Measurements from ENCODE around the gene KRT36. TPM values are rescaled to one million over a fixed set of nuclear protein-coding genes. Genes with fewer than 3 reads are reported as not detected.

Gene KRT36
- total RNA-seq, 2 donors from 2014 or later = not detected

DNA sequence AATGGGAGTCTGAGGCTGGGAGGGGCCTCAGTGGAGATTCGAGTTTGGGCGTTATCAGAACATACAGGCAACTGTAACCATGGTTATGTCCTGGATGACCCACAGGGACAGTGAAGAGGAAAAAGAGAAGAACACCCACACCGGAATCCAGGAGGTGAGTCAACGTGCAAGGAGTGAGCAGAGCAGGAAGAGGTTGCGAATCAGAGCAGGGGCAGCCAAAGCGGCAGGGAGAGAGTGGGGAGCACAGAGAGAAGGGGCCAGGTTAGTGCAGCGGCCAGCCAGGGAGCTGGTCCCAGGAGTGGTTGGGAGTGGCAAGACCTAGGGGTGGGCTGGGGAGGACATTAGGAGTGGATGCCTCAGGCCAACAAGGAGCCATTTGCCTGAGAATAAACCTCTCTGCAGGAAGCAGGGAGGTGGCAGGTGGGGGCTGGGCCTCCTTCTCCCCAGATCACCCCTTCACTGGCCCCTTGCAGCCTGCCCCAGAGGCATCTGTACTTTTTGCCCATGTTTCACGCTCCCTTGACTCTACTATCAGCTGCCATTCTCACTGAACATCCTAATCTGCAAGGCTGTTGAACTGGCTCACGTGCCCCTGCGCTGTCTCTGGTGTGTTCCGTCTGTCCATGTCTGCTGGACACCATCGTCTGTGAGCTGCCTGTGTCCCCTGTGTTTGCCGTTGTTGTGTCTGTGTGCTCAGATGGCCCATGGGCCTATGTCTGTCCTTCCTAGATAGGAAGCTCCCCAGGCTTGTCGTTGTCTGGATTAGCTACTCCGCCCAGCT is 10.6 kb upstream of the KRT36 start:
- Histone ChIP-seq H3K4me1 (ENCODE audit: control insufficient read depth in 1 of 2, low read depth in 2 of 2) (no peaks in the 10 kb centered on the region), H3K27ac (no peak overlapping the region), H3K27me3 (replicated peaks; ENCODE audit: insufficient read depth) (no peaks in the 10 kb centered on the region), H3K36me3 (no peaks in the 10 kb centered on the region), H3K4me3 (no peak overlapping the region), H3K9me3 (no peaks in the 10 kb centered on the region)
- ATAC-seq (ENCODE audit: insufficient number of reproducible peaks, low FRiP score, low read depth) (no peak), DNase-seq (ENCODE audit: low spot score) (no peak)
- TF ChIP-seq, protein P1, sequence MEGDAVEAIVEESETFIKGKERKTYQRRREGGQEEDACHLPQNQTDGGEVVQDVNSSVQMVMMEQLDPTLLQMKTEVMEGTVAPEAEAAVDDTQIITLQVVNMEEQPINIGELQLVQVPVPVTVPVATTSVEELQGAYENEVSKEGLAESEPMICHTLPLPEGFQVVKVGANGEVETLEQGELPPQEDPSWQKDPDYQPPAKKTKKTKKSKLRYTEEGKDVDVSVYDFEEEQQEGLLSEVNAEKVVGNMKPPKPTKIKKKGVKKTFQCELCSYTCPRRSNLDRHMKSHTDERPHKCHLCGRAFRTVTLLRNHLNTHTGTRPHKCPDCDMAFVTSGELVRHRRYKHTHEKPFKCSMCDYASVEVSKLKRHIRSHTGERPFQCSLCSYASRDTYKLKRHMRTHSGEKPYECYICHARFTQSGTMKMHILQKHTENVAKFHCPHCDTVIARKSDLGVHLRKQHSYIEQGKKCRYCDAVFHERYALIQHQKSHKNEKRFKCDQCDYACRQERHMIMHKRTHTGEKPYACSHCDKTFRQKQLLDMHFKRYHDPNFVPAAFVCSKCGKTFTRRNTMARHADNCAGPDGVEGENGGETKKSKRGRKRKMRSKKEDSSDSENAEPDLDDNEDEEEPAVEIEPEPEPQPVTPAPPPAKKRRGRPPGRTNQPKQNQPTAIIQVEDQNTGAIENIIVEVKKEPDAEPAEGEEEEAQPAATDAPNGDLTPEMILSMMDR (IDR thresholded peaks at IDR 0.05) = no peak

DNA sequence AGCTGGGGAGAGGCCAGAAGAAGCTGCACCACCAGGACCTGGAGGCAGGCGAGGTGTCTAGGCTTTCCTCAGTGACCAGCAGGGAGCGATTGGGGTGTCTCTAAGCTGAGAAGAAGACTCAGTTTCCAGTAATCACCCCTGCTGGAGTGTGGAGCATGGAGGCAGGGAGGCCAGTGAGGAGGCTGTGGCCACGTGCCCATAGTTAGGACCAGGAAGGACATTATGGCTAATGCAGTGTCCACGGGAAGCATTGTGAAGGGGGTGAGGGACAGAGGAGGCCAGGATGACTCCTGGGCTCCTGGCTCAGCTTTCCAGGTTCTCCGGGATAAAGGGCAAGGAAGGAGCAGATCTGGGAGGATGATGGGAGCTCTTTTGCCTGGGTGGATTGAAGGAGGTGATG is 10.0 kb upstream of the KRT36 start:
- Histone ChIP-seq H3K4me3 (no peak overlapping the region), H3K4me1 (ENCODE audit: control insufficient read depth in 1 of 2, low read depth in 2 of 2) (no peaks in the 10 kb centered on the region), H3K27me3 (replicated peaks; ENCODE audit: insufficient read depth) (no peaks in the 10 kb centered on the region), H3K27ac (no peak overlapping the region), H3K9me3 (no peaks in the 10 kb centered on the region), H3K36me3 (no peaks in the 10 kb centered on the region)
- DNase-seq (ENCODE audit: low spot score) = no peak
- TF ChIP-seq, protein P1 (IDR thresholded peaks at IDR 0.05) = no peak
- no peak for ATAC-seq (ENCODE audit: insufficient number of reproducible peaks, low FRiP score, low read depth)

DNA sequence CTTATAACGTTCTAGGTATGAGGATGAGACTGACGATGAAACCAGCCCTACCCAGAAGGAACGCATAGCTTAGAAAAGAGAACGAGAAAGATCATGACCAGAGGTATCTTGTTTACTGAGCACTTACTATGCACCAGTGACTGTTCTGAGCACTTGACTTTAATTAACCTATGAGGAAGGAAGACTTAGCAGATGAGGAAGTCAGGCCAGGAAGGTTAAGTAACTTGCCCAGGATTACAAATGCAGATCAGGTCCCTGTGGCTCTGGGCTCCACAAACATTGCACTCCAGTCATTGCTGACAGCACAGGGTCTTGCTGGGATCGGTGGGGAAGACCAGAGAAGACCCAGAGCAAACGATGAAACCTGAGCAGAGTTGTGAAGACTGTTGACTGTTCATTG is 8.6 kb upstream of the KRT36 start:
- Histone ChIP-seq H3K4me3 (no peak overlapping the region), H3K27me3 (replicated peaks; ENCODE audit: insufficient read depth) (no peaks in the 10 kb centered on the region), H3K36me3 (no peaks in the 10 kb centered on the region), H3K27ac (no peak overlapping the region), H3K4me1 (ENCODE audit: control insufficient read depth in 1 of 2, low read depth in 2 of 2) (peaks cover 0 to 2% of the 10 kb centered on the region in 2 donors), H3K9me3 (no peaks in the 10 kb centered on the region)
- DNase-seq (ENCODE audit: low spot score) (no peak), ATAC-seq (ENCODE audit: insufficient number of reproducible peaks, low FRiP score, low read depth) (no peak)
- TF ChIP-seq, protein P1 (IDR thresholded peaks at IDR 0.05) = no peak

DNA sequence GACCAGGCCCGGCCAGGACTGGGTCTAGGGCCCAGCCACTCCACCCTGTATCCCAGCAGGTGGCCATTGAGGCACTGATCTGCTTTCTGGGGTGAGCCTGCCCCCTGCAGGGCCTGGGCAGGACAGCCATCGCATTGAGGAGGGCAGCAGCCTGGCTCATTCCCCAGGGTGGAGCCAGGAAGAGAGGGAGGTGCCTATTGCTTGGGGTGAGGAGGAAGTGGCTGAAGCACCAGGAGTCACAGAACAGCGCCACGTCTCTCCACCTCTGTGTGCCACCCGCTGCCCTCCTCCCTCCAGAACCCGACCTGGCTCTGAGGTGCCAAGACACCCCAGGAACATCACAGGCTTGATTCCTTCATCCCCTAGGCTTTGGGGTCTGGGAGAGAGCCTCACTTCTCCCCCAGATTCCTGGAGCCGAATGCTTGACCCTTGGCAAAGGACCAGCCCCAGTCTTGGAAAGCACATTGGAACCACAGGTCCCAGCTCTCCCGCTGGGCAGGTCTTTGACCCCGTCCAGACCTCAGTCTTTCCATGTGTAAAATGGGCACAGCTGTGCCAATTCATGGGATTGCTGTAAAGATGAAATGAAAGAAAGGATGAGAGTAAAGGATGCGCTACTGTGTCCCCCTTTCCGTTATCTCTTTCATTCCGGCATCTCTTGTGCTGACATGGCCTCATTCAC is 7.2 kb upstream of the KRT36 start:
- DNase-seq (ENCODE audit: low spot score) (no peak), ATAC-seq (ENCODE audit: insufficient number of reproducible peaks, low FRiP score, low read depth) (no peak)
- Histone ChIP-seq H3K4me1 (ENCODE audit: control insufficient read depth in 1 of 2, low read depth in 2 of 2) (peaks cover 5 to 9% of the 10 kb centered on the region in 2 donors), H3K4me3 (no peak overlapping the region), H3K36me3 (no peaks in the 10 kb centered on the region), H3K27me3 (replicated peaks; ENCODE audit: insufficient read depth) (no peaks in the 10 kb centered on the region), H3K27ac (no peak overlapping the region), H3K9me3 (no peaks in the 10 kb centered on the region)
- TF ChIP-seq, protein P1 (IDR thresholded peaks at IDR 0.05) = peak; percentile 29

DNA sequence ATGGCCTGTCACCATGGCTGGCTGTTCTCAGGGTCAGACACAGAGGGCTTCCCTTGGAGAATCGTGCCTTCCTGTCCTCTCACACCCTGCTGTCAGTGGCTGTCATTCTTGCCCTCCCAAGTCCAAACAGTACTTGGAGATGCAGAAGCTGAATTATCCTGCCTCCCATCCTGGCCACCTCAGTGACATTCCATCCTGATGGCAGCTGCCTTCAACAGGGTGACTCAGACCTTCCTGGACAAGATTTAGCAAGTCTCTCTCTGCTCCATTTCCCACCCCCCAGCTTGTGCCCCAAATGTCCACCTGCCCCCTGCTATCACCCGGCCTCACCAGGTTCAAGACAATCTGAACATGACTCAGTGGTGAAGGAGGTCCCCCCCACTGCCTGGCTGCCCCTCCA is 4.8 kb upstream of the KRT36 start:
- no peak for DNase-seq (ENCODE audit: low spot score)
- no peaks in the 10 kb centered on the region for H3K27me3 ChIP-seq (replicated peaks; ENCODE audit: insufficient read depth)
- ATAC-seq (ENCODE audit: insufficient number of reproducible peaks, low FRiP score, low read depth) = no peak
- TF ChIP-seq, protein P1 (IDR thresholded peaks at IDR 0.05) = no peak
- no peak overlapping the region for H3K27ac ChIP-seq
- H3K36me3 ChIP-seq = no peaks in the 10 kb centered on the region
- no peaks in the 10 kb centered on the region for H3K9me3 ChIP-seq
- H3K4me1 ChIP-seq (ENCODE audit: control insufficient read depth in 1 of 2, low read depth in 2 of 2) = peaks cover 5 to 9% of the 10 kb centered on the region in 2 donors
- no peak overlapping the region for H3K4me3 ChIP-seq

Measured in thoracic aorta (tissue), 2 donors.